OCI-LY3 (cell line): ENCODE measurements around the gene BCAT1.
"Not testable (repeated sequence)": the region's sequence is repeated elsewhere in the genome, so short reads cannot be mapped to it uniquely, and the experiment has no call there.

Source experiments
- H2AFZ ChIP-seq: fragments of 200-600, 300-600 bp; shearing (Covaris generic); 2 replicates; pipeline ENCODE4 v1.6.0; 2014; ENCODE audit warnings: antibody characterized with exemption, low read depth, low read length
- H3K27ac ChIP-seq: fragments of 200-600, 300-600 bp; sonication (generic); 2 replicates; pipeline ENCODE4 v1.5.1; 2014; ENCODE audit warnings: mild to moderate bottlenecking, low read length, moderate library complexity, mixed read lengths
- H3K27me3 ChIP-seq: fragments of 200-600, 300-600 bp; sonication (generic); 2 replicates; pipeline ENCODE4 v1.6.1; 2014; ENCODE audit warnings: low read depth, low read length, mixed read lengths
- H3K36me3 ChIP-seq: fragments of 200-600, 300-600 bp; sonication (generic); replicated peaks from 2 replicates; pipeline ENCODE3; 2014; ENCODE audit warnings: low read depth, low read length, mixed read lengths
- H3K4me1 ChIP-seq: fragments of 300-600, 200-600 bp; sonication (generic); 2 replicates; pipeline ENCODE4 v1.6.1; 2014; ENCODE audit warnings: low read length, mixed read lengths
- H3K4me2 ChIP-seq: fragments of 200-600, 300-600 bp; sonication (generic); 2 replicates; pipeline ENCODE4 v1.6.1; 2014; ENCODE audit warnings: low read length, mixed read lengths
- H3K4me3 ChIP-seq: fragments of 300-600, 200-600 bp; sonication (generic); 2 replicates; pipeline ENCODE4 v1.5.1; 2014; ENCODE audit warnings: antibody characterized with exemption, mild to moderate bottlenecking, low read length, moderate library complexity
- H3K79me2 ChIP-seq: fragments of 300-600, 200-600 bp; shearing (Covaris generic); 2 replicates; pipeline ENCODE4 v1.6.1; 2014; ENCODE audit warnings: mild to moderate bottlenecking, low read length, mixed read lengths
- H3K9ac ChIP-seq: fragments of 300-600, 200-600 bp; shearing (Covaris generic); 2 replicates; pipeline ENCODE4 v1.6.0; 2014; ENCODE audit warnings: mild to moderate bottlenecking, low read length, moderate library complexity
- H3K9me3 ChIP-seq: fragments of 200-600, 300-600 bp; shearing (Covaris generic); 2 replicates; pipeline ENCODE4 v1.6.1; 2014; ENCODE audit warnings: low read length, mixed read lengths; ENCODE audit not compliant: insufficient read depth
- H4K20me1 ChIP-seq: fragments of 200-600, 300-600 bp; sonication (generic); 2 replicates; pipeline ENCODE4 v1.6.1; 2016; ENCODE audit warnings: low read length, mixed read lengths; ENCODE audit not compliant: insufficient read depth
- EZH2phosphoT487 ChIP-seq: fragments of 200-600 bp; shearing (Covaris generic); IDR thresholded peaks from 2 replicates; pipeline ENCODE4 v1.6.1; 2018; ENCODE audit warnings: antibody characterized with exemption, mixed run types, low read depth
- TF ChIP-seq, protein P1 (sequence below): fragments of 200-600, 300-600 bp; sonication (generic); IDR thresholded peaks from 2 replicates; pipeline ENCODE4 v1.5.1; 2014; ENCODE audit warnings: antibody characterized with exemption, low read length, low read depth

BCAT1 gene

DNA sequence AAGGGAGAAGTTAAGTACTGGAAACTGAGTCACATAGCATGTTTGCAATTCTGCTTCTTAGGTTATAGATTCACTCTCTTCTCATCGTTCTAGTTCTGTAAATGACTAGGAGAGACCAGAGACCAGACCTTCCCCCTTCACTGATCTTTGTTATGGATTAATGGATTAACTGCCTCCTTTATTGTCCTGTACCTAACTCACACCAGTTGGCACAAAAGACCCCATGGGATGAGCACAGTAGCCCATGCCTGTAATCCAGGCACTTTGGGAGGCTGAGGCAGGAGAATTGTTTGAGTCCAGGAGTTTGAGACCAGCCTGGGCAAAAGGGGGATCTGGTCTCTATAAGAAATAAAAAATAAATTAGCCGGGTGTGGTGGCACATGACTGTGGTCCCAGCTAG is 20.8 kb downstream of the BCAT1 start:
- TF ChIP-seq, protein P1, sequence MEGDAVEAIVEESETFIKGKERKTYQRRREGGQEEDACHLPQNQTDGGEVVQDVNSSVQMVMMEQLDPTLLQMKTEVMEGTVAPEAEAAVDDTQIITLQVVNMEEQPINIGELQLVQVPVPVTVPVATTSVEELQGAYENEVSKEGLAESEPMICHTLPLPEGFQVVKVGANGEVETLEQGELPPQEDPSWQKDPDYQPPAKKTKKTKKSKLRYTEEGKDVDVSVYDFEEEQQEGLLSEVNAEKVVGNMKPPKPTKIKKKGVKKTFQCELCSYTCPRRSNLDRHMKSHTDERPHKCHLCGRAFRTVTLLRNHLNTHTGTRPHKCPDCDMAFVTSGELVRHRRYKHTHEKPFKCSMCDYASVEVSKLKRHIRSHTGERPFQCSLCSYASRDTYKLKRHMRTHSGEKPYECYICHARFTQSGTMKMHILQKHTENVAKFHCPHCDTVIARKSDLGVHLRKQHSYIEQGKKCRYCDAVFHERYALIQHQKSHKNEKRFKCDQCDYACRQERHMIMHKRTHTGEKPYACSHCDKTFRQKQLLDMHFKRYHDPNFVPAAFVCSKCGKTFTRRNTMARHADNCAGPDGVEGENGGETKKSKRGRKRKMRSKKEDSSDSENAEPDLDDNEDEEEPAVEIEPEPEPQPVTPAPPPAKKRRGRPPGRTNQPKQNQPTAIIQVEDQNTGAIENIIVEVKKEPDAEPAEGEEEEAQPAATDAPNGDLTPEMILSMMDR: no peak
- no peak for TF ChIP-seq EZH2phosphoT487
- Histone ChIP-seq H4K20me1 (no peaks in the 10 kb centered on the region; the same call in 1 of the 2 replicates), H3K27me3 (no peaks in the 10 kb centered on the region), H3K27ac (peak overlapping the region; percentile 60), H3K36me3 (peaks cover 12% of the 10 kb centered on the region), H3K4me1 (peaks cover 78% of the 10 kb centered on the region), H2AFZ (no peak overlapping the region), H3K9ac (peak overlapping the region; percentile 37; the same call in 1 of the 2 replicates), H3K9me3 (no peaks in the 10 kb centered on the region), H3K4me3 (peak overlapping the region; percentile 25), H3K4me2 (peak overlapping the region; percentile 45), H3K79me2 (peaks cover 74% of the 10 kb centered on the region)

DNA sequence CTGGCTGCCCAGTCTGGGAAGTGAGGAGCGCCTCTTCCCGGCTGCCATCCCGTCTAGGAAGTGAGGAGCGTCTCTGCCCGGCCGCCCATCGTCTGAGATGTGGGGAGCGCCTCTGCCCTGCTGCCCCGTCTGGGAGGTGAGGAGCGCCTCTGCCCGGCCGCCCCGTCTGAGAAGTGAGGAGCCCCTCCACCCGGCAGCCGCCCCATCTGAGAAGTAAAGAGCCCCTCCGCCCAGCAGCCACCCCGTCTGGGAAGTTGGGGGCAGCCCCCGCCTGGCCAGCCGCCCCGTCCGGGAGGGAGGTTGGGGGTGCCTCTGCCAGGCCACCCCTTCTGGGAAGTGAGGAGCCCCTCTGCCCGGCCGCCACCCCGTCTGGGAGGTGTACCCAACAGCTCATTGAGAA is 22.8 kb downstream of the BCAT1 start:
- Histone ChIP-seq H3K36me3 (peaks cover 21% of the 10 kb centered on the region), H3K79me2 (peaks cover 90% of the 10 kb centered on the region), H3K4me1 (peaks cover 83% of the 10 kb centered on the region)
- H4K20me1 ChIP-seq, H3K9ac ChIP-seq, H3K27me3 ChIP-seq, H3K4me2 ChIP-seq, H3K9me3 ChIP-seq, H2AFZ ChIP-seq, H3K27ac ChIP-seq, H3K4me3 ChIP-seq: not testable (repeated sequence)

- H3K9ac ChIP-seq: peak overlapping the region; percentile 12; the same call in 1 of the 2 replicates
- H3K4me1 ChIP-seq: peaks cover 78% of the 10 kb centered on the region
- H3K27ac ChIP-seq: peak overlapping the region; percentile 50
- peaks cover 40% of the 10 kb centered on the region for H3K36me3 ChIP-seq
- no peaks in the 10 kb centered on the region for H3K27me3 ChIP-seq
- no peaks in the 10 kb centered on the region for H3K9me3 ChIP-seq
- no peaks in the 10 kb centered on the region; the same call in none of the 2 replicates for H4K20me1 ChIP-seq
- H2AFZ ChIP-seq: no peak overlapping the region
- TF ChIP-seq EZH2phosphoT487: no peak
- TF ChIP-seq, protein P1: no peak
- peak overlapping the region; percentile 39; the same call in 1 of the 2 replicates for H3K4me3 ChIP-seq
- H3K4me2 ChIP-seq: peak overlapping the region; percentile 61
- H3K79me2 ChIP-seq: peaks cover 89% of the 10 kb centered on the region
Measured at GRCh38 chr12:24922090-24922489, 26.8 kb downstream of the BCAT1 start.

DNA sequence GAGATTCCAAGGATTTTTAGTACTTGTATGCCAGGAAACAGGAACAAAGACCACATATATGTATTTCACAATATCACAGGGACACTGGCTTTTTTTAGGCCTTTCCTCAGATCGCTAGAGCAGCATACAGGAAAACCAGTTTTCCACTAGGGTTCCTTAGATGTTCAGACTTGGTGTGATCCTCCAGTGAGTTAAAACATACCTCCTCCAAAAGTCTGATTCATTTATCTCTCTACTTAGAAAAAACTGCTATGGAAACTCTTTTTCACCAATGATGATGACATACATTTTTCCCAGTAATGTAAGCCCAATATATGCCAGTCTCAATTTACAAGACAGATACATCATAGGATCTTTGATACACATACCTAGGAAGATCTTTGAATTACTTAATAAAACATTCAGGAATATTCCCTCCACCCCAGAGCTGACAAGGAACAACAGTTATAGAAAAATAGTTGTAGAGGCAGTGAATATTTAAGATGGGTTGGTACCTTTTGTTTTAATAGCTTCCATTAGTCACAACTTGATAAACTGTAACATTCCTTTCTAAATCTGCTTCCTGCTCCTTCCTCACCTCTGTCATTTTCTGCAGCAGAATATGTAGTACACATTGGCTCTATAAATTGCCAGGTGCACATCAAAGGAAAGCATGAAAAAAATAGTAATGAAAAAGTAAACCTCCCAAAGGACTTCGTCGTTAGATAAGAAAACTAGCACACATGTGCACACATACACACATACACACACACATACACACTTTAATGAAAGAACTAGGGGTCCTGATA is 27.5 kb downstream of the BCAT1 start:
- Histone ChIP-seq H3K79me2 (peaks cover 91% of the 10 kb centered on the region), H3K36me3 (peaks cover 40% of the 10 kb centered on the region), H3K9me3 (no peaks in the 10 kb centered on the region), H4K20me1 (no peaks in the 10 kb centered on the region; the same call in none of the 2 replicates), H3K4me2 (peak overlapping the region; percentile 61), H3K4me1 (peaks cover 74% of the 10 kb centered on the region), H3K27ac (peak overlapping the region; percentile 75), H3K4me3 (peak overlapping the region; percentile 42; the same call in 1 of the 2 replicates), H3K9ac (peak overlapping the region; percentile 12; the same call in 1 of the 2 replicates), H3K27me3 (no peaks in the 10 kb centered on the region), H2AFZ (no peak overlapping the region)
- TF ChIP-seq, protein P1: no peak
- no peak for TF ChIP-seq EZH2phosphoT487
